ENCODE measurements around the gene ABCD4.

Gene ABCD4

DNA sequence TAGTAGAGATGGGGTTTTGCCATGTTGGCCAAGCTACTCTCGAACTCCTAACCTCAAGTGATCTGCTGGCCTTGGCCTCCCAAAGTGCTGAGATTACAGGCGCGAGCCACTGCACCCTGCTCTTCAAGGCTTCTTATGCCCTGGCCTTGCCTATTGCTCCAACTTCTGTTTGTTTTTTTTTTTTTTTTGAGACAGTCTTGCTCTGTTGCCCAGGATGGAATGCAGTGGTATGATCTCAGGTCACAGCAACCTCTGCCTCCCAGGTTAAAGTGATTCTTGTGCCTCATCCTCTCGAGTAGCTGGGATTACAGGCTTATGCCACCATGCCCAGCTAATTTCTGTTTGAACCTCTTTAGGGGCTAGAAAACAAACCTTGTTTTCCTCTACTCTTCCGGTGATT is 6.0 kb upstream of the ABCD4 start (continued):
- TF ChIP-seq ARNTL (CRISPR knock-in tag; IDR thresholded peaks at IDR 0.05; ENCODE audit: borderline replicate concordance, low read depth) = no peak
- no peak for TF ChIP-seq PPARA (CRISPR knock-in tag; IDR thresholded peaks at IDR 0.05; ENCODE audit: borderline replicate concordance)
- no peak for TF ChIP-seq CSDC2 (CRISPR knock-in tag; IDR thresholded peaks at IDR 0.05)
- TF ChIP-seq TCF4 (CRISPR knock-in tag; IDR thresholded peaks at IDR 0.05; ENCODE audit: borderline replicate concordance) = no peak
- no peak for TF ChIP-seq ISL1 (CRISPR knock-in tag; IDR thresholded peaks at IDR 0.05)

DNA sequence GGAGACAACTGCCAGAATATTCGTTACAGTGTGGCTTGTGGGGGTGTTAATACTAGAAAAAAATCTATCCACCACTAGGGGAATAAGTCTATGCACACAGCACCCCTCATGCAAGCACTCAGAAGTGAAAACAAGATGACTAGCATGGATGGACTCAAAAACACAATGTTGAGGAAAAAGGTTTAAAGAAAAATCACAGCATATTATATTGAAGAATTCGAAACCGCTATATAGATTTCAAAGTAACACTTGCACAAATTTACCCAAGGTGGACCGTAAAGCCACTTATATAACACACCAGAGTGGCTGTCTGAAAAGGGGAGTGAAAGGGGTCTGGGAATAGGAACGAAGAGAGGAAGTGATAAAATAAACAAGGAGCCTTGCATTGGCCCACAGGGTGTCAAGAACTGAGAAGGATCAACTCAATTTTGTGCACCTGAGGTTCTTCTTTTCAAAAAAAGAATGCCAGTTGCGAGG is 544 bp downstream of the ABCD4 start:
- TF ChIP-seq CSDC2 (CRISPR knock-in tag; IDR thresholded peaks at IDR 0.05) = no peak
- TF ChIP-seq ARNTL (CRISPR knock-in tag; IDR thresholded peaks at IDR 0.05; ENCODE audit: borderline replicate concordance, low read depth) = no peak
- TF ChIP-seq SNAI2 (CRISPR knock-in tag; IDR thresholded peaks at IDR 0.05) = no peak
- TF ChIP-seq ZNF8 (CRISPR knock-in tag; IDR thresholded peaks at IDR 0.05) = no peak
- no peak for TF ChIP-seq RARB (CRISPR knock-in tag; IDR thresholded peaks at IDR 0.05)
- TF ChIP-seq, protein P1, sequence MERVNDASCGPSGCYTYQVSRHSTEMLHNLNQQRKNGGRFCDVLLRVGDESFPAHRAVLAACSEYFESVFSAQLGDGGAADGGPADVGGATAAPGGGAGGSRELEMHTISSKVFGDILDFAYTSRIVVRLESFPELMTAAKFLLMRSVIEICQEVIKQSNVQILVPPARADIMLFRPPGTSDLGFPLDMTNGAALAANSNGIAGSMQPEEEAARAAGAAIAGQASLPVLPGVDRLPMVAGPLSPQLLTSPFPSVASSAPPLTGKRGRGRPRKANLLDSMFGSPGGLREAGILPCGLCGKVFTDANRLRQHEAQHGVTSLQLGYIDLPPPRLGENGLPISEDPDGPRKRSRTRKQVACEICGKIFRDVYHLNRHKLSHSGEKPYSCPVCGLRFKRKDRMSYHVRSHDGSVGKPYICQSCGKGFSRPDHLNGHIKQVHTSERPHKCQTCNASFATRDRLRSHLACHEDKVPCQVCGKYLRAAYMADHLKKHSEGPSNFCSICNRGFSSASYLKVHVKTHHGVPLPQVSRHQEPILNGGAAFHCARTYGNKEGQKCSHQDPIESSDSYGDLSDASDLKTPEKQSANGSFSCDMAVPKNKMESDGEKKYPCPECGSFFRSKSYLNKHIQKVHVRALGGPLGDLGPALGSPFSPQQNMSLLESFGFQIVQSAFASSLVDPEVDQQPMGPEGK (CRISPR knock-in tag; IDR thresholded peaks at IDR 0.05; ENCODE audit: borderline replicate concordance) = no peak
- no peak for TF ChIP-seq TCF4 (CRISPR knock-in tag; IDR thresholded peaks at IDR 0.05; ENCODE audit: borderline replicate concordance)
- TF ChIP-seq ZFP3 (CRISPR knock-in tag; IDR thresholded peaks at IDR 0.05) = no peak
- ATAC-seq = peak; percentile 90

DNA sequence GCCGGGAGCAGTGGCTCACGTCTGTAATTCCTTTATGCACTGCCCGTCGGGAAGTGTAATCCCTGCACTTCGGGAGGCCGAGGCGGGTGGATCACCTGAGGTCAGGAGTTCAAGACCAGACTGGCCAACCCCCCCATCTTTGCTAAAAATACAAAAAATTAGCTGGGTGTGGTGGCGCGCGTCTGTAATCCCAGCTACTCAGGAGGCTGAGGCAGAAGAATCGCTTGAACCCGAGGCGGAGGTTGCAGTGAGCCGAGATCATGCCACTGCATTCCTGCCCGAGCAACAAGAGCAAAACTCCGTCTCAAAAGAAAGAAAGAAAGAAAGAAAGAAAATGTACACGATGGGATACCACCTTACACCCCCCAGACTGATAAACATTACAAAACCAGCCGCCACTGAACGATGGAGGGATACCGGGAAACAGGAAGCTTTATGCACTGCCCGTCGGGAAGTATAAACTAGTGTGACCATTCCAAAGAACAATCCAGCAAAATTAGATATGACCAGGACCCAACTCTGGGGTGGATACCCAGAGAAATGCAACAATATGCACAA is 1.1 kb downstream of the ABCD4 start:
- TF ChIP-seq ZFP3 (CRISPR knock-in tag; IDR thresholded peaks at IDR 0.05) = no peak
- TF ChIP-seq ZNF565 (CRISPR knock-in tag; conservative IDR thresholded peaks at IDR 0.05; ENCODE audit: low read depth) = no peak
- TF ChIP-seq, protein P2, sequence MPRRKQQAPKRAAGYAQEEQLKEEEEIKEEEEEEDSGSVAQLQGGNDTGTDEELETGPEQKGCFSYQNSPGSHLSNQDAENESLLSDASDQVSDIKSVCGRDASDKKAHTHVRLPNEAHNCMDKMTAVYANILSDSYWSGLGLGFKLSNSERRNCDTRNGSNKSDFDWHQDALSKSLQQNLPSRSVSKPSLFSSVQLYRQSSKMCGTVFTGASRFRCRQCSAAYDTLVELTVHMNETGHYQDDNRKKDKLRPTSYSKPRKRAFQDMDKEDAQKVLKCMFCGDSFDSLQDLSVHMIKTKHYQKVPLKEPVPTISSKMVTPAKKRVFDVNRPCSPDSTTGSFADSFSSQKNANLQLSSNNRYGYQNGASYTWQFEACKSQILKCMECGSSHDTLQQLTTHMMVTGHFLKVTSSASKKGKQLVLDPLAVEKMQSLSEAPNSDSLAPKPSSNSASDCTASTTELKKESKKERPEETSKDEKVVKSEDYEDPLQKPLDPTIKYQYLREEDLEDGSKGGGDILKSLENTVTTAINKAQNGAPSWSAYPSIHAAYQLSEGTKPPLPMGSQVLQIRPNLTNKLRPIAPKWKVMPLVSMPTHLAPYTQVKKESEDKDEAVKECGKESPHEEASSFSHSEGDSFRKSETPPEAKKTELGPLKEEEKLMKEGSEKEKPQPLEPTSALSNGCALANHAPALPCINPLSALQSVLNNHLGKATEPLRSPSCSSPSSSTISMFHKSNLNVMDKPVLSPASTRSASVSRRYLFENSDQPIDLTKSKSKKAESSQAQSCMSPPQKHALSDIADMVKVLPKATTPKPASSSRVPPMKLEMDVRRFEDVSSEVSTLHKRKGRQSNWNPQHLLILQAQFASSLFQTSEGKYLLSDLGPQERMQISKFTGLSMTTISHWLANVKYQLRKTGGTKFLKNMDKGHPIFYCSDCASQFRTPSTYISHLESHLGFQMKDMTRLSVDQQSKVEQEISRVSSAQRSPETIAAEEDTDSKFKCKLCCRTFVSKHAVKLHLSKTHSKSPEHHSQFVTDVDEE (CRISPR knock-in tag; IDR thresholded peaks at IDR 0.05) = no peak
- TF ChIP-seq, protein P3, sequence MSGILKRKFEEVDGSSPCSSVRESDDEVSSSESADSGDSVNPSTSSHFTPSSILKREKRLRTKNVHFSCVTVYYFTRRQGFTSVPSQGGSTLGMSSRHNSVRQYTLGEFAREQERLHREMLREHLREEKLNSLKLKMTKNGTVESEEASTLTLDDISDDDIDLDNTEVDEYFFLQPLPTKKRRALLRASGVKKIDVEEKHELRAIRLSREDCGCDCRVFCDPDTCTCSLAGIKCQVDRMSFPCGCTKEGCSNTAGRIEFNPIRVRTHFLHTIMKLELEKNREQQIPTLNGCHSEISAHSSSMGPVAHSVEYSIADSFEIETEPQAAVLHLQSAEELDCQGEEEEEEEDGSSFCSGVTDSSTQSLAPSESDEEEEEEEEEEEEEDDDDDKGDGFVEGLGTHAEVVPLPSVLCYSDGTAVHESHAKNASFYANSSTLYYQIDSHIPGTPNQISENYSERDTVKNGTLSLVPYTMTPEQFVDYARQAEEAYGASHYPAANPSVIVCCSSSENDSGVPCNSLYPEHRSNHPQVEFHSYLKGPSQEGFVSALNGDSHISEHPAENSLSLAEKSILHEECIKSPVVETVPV (CRISPR knock-in tag; IDR thresholded peaks at IDR 0.05) = no peak
- no peak for TF ChIP-seq OSR1 (CRISPR knock-in tag; IDR thresholded peaks at IDR 0.05)
- TF ChIP-seq ESRRG (CRISPR knock-in tag; IDR thresholded peaks at IDR 0.05) = no peak
- TF ChIP-seq ZC3H10 (CRISPR knock-in tag; IDR thresholded peaks at IDR 0.05) = no peak
- TF ChIP-seq ZNF70 (CRISPR knock-in tag; IDR thresholded peaks at IDR 0.05) = no peak
- TF ChIP-seq SNAI2 (CRISPR knock-in tag; IDR thresholded peaks at IDR 0.05) = no peak
- TF ChIP-seq, protein P1 (CRISPR knock-in tag; IDR thresholded peaks at IDR 0.05; ENCODE audit: borderline replicate concordance) = no peak
- no peak for TF ChIP-seq BACH2 (CRISPR knock-in tag; IDR thresholded peaks at IDR 0.05; ENCODE audit: borderline replicate concordance)
- no peak for TF ChIP-seq PPARA (CRISPR knock-in tag; IDR thresholded peaks at IDR 0.05; ENCODE audit: borderline replicate concordance)
- TF ChIP-seq ZFP30 (CRISPR knock-in tag; IDR thresholded peaks at IDR 0.05) = no peak
- TF ChIP-seq TOX (CRISPR knock-in tag; IDR thresholded peaks at IDR 0.05; ENCODE audit: borderline replicate concordance) = no peak
- no peak for TF ChIP-seq RARB (CRISPR knock-in tag; IDR thresholded peaks at IDR 0.05)
- TF ChIP-seq, protein P4, sequence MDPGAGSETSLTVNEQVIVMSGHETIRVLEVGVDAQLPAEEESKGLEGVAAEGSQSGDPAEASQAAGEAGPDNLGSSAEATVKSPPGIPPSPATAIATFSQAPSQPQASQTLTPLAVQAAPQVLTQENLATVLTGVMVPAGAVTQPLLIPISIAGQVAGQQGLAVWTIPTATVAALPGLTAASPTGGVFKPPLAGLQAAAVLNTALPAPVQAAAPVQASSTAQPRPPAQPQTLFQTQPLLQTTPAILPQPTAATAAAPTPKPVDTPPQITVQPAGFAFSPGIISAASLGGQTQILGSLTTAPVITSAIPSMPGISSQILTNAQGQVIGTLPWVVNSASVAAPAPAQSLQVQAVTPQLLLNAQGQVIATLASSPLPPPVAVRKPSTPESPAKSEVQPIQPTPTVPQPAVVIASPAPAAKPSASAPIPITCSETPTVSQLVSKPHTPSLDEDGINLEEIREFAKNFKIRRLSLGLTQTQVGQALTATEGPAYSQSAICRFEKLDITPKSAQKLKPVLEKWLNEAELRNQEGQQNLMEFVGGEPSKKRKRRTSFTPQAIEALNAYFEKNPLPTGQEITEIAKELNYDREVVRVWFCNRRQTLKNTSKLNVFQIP (CRISPR knock-in tag; IDR thresholded peaks at IDR 0.05; ENCODE audit: borderline replicate concordance, low read depth) = no peak
- TF ChIP-seq ISL1 (CRISPR knock-in tag; IDR thresholded peaks at IDR 0.05) = no peak
- TF ChIP-seq ARNTL (CRISPR knock-in tag; IDR thresholded peaks at IDR 0.05; ENCODE audit: borderline replicate concordance, low read depth) = no peak
- TF ChIP-seq ZNF8 (CRISPR knock-in tag; IDR thresholded peaks at IDR 0.05) = no peak
- TF ChIP-seq TCF4 (CRISPR knock-in tag; IDR thresholded peaks at IDR 0.05; ENCODE audit: borderline replicate concordance) = no peak
- peak; percentile 7 for ATAC-seq

All from SK-N-SH treated with all-trans-retinoic acid at 6 μM for 48 hours (cell line).